A549 (cell line): ENCODE data around the gene KDELR3.
A peak's percentile ranks its signal among the peaks of the same experiment; 100 is the strongest.

Experiments
- EP300 ChIP-seq, 2 experiments: fragments of >200 bp; sonication (Bioruptor Twin); formaldehyde crosslinking; IDR thresholded peaks; 2 replicates in 1 of 2; 3 replicates in 1 of 2; pipeline ENCODE4 v1.6.1; 2016 to 2017
- FOSL2 ChIP-seq, 2 experiments: fragments of 450-650 bp in 1 of 2; fragments of >200 bp in 1 of 2; sonication (Bioruptor Twin) in 1 of 2; formaldehyde crosslinking; IDR thresholded peaks; 2 replicates each; pipeline versions ENCODE4 v1.5.0 to v1.6.1; 2016 to 2020; ENCODE audit warnings: mild to moderate bottlenecking in 1 of 2, moderate library complexity in 1 of 2
- JUNB ChIP-seq: fragments of >200 bp; sonication (Bioruptor Twin); formaldehyde crosslinking; IDR thresholded peaks from 2 replicates; pipeline ENCODE4 v1.6.1; 2016
- NFE2L2 ChIP-seq: fragments of 150-350 bp; conservative IDR thresholded peaks from 2 replicates; pipeline ENCODE4 v1.6.1; 2014; ENCODE audit warnings: low read length
- POLR2A ChIP-seq: IDR thresholded peaks from 2 replicates; pipeline ENCODE4 v1.6.1; 2012; ENCODE audit warnings: mild to moderate bottlenecking, low read length
- SMC3 ChIP-seq: fragments of >200 bp; sonication (Bioruptor Twin); formaldehyde crosslinking; IDR thresholded peaks from 3 replicates; pipeline ENCODE4 v1.6.1; 2018; ENCODE audit warnings: inconsistent platforms
- TF ChIP-seq, protein P1 (sequence below): fragments of 250-450 bp; sonication (Bioruptor Pico); IDR thresholded peaks from 2 replicates; pipeline ENCODE4 v1.5.0; 2021; ENCODE audit warnings: mild to moderate bottlenecking, moderate library complexity, borderline replicate concordance
- TF ChIP-seq, protein P2 (sequence below): fragments of >200 bp; sonication (Bioruptor Twin); formaldehyde crosslinking; IDR thresholded peaks from 3 replicates; pipeline ENCODE4 v1.5.1; 2016
- TF ChIP-seq, protein P3 (sequence below): fragments of 200-600 bp; sonication (generic); IDR thresholded peaks from 2 replicates; pipeline ENCODE4 v1.6.1; 2016; ENCODE audit warnings: antibody characterized with exemption, mild to moderate bottlenecking, moderate library complexity

DNA sequence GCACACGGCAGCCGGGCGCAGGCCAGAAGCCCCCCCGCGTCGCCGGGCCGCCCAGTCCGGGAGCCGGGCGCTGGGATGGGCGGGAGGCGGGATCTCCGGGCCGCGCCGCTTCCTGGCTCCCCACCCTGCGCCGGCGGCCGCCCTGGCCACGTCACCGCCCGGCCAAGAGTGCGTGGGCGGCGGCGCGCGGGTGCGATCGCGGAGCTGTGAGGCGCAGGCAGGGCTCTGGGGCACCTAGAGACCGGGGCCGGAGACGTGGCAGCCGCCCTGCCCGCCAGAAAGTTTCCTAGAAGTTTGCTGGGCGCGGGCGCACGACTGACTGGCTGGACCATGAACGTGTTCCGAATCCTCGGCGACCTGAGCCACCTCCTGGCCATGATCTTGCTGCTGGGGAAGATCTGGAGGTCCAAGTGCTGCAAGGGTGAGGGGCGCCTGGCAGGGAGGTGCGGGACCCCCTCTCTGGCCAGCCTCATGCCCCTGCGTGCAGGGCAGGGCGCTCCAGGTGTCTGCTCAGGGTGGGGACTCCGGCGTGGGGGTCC lies at the start of gene KDELR3:
- TF ChIP-seq NFE2L2 (no peak), POLR2A (peak; percentile 49), EP300 (IDR thresholded peaks at IDR 0.05) (no peak), JUNB (no peak), FOSL2 (IDR thresholded peaks at IDR 0.05) (no peak), FOSL2 (CRISPR knock-in tag; IDR thresholded peaks at IDR 0.05) (no peak; the same call in 1 of the 2 replicates), SMC3 (no peak)
- TF ChIP-seq, protein P1, sequence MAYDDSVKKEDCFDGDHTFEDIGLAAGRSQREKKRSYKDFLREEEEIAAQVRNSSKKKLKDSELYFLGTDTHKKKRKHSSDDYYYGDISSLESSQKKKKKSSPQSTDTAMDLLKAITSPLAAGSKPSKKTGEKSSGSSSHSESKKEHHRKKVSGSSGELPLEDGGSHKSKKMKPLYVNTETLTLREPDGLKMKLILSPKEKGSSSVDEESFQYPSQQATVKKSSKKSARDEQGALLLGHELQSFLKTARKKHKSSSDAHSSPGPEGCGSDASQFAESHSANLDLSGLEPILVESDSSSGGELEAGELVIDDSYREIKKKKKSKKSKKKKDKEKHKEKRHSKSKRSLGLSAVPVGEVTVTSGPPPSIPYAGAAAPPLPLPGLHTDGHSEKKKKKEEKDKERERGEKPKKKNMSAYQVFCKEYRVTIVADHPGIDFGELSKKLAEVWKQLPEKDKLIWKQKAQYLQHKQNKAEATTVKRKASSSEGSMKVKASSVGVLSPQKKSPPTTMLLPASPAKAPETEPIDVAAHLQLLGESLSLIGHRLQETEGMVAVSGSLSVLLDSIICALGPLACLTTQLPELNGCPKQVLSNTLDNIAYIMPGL (CRISPR knock-in tag) = no peak
- TF ChIP-seq, protein P2, sequence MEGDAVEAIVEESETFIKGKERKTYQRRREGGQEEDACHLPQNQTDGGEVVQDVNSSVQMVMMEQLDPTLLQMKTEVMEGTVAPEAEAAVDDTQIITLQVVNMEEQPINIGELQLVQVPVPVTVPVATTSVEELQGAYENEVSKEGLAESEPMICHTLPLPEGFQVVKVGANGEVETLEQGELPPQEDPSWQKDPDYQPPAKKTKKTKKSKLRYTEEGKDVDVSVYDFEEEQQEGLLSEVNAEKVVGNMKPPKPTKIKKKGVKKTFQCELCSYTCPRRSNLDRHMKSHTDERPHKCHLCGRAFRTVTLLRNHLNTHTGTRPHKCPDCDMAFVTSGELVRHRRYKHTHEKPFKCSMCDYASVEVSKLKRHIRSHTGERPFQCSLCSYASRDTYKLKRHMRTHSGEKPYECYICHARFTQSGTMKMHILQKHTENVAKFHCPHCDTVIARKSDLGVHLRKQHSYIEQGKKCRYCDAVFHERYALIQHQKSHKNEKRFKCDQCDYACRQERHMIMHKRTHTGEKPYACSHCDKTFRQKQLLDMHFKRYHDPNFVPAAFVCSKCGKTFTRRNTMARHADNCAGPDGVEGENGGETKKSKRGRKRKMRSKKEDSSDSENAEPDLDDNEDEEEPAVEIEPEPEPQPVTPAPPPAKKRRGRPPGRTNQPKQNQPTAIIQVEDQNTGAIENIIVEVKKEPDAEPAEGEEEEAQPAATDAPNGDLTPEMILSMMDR = no peak
- TF ChIP-seq, protein P3, sequence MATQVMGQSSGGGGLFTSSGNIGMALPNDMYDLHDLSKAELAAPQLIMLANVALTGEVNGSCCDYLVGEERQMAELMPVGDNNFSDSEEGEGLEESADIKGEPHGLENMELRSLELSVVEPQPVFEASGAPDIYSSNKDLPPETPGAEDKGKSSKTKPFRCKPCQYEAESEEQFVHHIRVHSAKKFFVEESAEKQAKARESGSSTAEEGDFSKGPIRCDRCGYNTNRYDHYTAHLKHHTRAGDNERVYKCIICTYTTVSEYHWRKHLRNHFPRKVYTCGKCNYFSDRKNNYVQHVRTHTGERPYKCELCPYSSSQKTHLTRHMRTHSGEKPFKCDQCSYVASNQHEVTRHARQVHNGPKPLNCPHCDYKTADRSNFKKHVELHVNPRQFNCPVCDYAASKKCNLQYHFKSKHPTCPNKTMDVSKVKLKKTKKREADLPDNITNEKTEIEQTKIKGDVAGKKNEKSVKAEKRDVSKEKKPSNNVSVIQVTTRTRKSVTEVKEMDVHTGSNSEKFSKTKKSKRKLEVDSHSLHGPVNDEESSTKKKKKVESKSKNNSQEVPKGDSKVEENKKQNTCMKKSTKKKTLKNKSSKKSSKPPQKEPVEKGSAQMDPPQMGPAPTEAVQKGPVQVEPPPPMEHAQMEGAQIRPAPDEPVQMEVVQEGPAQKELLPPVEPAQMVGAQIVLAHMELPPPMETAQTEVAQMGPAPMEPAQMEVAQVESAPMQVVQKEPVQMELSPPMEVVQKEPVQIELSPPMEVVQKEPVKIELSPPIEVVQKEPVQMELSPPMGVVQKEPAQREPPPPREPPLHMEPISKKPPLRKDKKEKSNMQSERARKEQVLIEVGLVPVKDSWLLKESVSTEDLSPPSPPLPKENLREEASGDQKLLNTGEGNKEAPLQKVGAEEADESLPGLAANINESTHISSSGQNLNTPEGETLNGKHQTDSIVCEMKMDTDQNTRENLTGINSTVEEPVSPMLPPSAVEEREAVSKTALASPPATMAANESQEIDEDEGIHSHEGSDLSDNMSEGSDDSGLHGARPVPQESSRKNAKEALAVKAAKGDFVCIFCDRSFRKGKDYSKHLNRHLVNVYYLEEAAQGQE = no peak
